Mucosa of gallbladder (tissue), 1 donor: ENCODE measurements around the gene SCYGR5. TPM values are rescaled to one million over a fixed set of nuclear protein-coding genes. Genes with fewer than 3 reads are reported as not detected.
"Not testable (repeated sequence)": the region's sequence is repeated elsewhere in the genome, so short reads cannot be mapped to it uniquely, and the experiment has no call there.

Experiments
- DNase-seq: peaks from one replicate; pipeline ENCODE4 v3.0.0-alpha.2; 2020; ENCODE audit warnings: low spot score
- total RNA-seq: library from RNA; stranded (reverse); gene quantifications from one replicate; pipeline ENCODE4 v1.2.1, GENCODE V29; 2021
- donor health status: DM: no; HTN: no; CAD: no.

SCYGR5 gene
- total RNA-seq, 1 donor from 2014 or later = not detected

- DNase-seq = not testable (repeated sequence)
Observed at GRCh38 chr2:227673620-227674019, 7.0 kb downstream of the SCYGR5 start.

GRCh38 chr2:227674485-227674884, 7.9 kb downstream of the SCYGR5 start:
- DNase-seq = no peak

- no peak for DNase-seq
Observed at GRCh38 chr2:227677928-227678327, 11.3 kb downstream of the SCYGR5 start.

- no peak for DNase-seq
Observed at GRCh38 chr2:227684258-227684657, 17.7 kb downstream of the SCYGR5 start.

GRCh38 chr2:227687189-227687588, 20.6 kb downstream of the SCYGR5 start:
- no peak for DNase-seq

GRCh38 chr2:227696990-227697679, 30.5 kb downstream of the SCYGR5 start:
- DNase-seq = no peak

- no peak for DNase-seq
Observed at GRCh38 chr2:227701556-227701955, 35.0 kb downstream of the SCYGR5 start.

- peak; percentile 58 for DNase-seq
Observed at GRCh38 chr2:227703280-227703732, 36.7 kb downstream of the SCYGR5 start.

GRCh38 chr2:227703961-227704360, 37.4 kb downstream of the SCYGR5 start:
- no peak for DNase-seq

GRCh38 chr2:227706859-227707258, 40.3 kb downstream of the SCYGR5 start:
- DNase-seq = no peak

- DNase-seq = no peak
Observed at GRCh38 chr2:227707390-227707789, 40.8 kb downstream of the SCYGR5 start.

GRCh38 chr2:227710986-227711385, 44.4 kb downstream of the SCYGR5 start:
- DNase-seq = no peak

GRCh38 chr2:227713291-227713690, 46.7 kb downstream of the SCYGR5 start:
- DNase-seq = no peak

GRCh38 chr2:227716501-227716900, 49.9 kb downstream of the SCYGR5 start:
- DNase-seq = no peak

Other genes with a start within 250 kb of the SCYGR5 start
- gene AGFG1, start 194.6 kb upstream of the SCYGR5 start, total RNA-seq = 77.9 TPM
- gene SCYGR2, start 67.9 kb upstream of the SCYGR5 start, total RNA-seq = not detected
- gene SCYGR3, start 52.0 kb upstream of the SCYGR5 start, total RNA-seq = not detected
- gene SCYGR4, start 49.3 kb upstream of the SCYGR5 start, total RNA-seq = not detected
- gene SLC19A3, start 51.2 kb downstream of the SCYGR5 start, total RNA-seq = 87.4 TPM
- gene SCYGR6, start 58.0 kb downstream of the SCYGR5 start, total RNA-seq = not detected
- gene SCYGR7, start 61.5 kb downstream of the SCYGR5 start, total RNA-seq = not detected
- gene SCYGR8, start 79.1 kb downstream of the SCYGR5 start, total RNA-seq = not detected
- 1.0 TPM for gene CCL20, start 147.0 kb downstream of the SCYGR5 start, total RNA-seq
- not detected for gene DAW1, start 204.8 kb downstream of the SCYGR5 start, total RNA-seq